BLaER1 (cell line): ENCODE data around the gene EXOSC9.

ENCODE experiments used
- H3K27ac ChIP-seq: shearing (Covaris generic); formaldehyde crosslinking; 2 replicates; pipeline ENCODE4 v1.8.1; 2022
- H3K27me3 ChIP-seq: shearing (Covaris generic); formaldehyde crosslinking; 2 replicates; pipeline ENCODE4 v1.8.1; 2022
- H3K36me3 ChIP-seq: shearing (Covaris generic); formaldehyde crosslinking; 2 replicates; pipeline ENCODE4 v1.8.1; 2022
- H3K4me1 ChIP-seq: shearing (Covaris generic); formaldehyde crosslinking; 2 replicates; pipeline ENCODE4 v1.8.1; 2022
- H3K4me2 ChIP-seq: shearing (Covaris generic); formaldehyde crosslinking; 2 replicates; pipeline ENCODE4 v1.8.1; 2022
- H3K4me3 ChIP-seq: shearing (Covaris generic); formaldehyde crosslinking; 2 replicates; pipeline ENCODE4 v1.8.1; 2022
- H3K9ac ChIP-seq: shearing (Covaris generic); formaldehyde crosslinking; 2 replicates; pipeline ENCODE4 v1.8.1; 2022
- H3K9me3 ChIP-seq: shearing (Covaris generic); formaldehyde crosslinking; 2 replicates; pipeline ENCODE4 v1.8.1; 2022
- H4K20me1 ChIP-seq: shearing (Covaris generic); formaldehyde crosslinking; 2 replicates; pipeline ENCODE4 v1.8.1; 2022
- Cebpa-rat ChIP-seq: shearing (Covaris generic); IDR thresholded peaks from 2 replicates; pipeline ENCODE4 v1.8.1; 2022

EXOSC9 gene

DNA sequence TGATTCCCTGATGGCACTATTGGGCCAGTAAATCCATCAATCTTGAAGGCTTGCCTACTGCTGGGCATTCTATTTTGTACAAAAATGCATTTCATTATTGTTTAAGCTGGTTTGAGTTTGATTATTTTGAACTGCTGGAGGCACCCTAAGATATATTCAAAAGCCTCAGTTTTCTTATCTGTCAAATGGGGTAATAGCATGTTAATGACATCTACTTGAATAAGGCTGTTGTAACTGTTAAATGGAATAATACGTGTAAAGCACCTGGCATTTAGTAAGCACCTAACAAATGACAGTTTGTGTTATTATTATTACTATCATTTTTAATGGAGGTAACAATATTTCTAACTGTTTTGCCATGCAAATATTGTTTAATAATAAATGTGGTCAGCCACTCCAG is 29.3 kb upstream of the EXOSC9 start:
- Histone ChIP-seq H3K9me3 (no peaks in the 10 kb centered on the region), H3K4me2 (no peak overlapping the region), H3K4me3 (no peak overlapping the region), H3K9ac (no peak overlapping the region), H3K36me3 (no peaks in the 10 kb centered on the region), H3K27me3 (no peaks in the 10 kb centered on the region), H4K20me1 (no peaks in the 10 kb centered on the region), H3K27ac (no peak overlapping the region), H3K4me1 (no peaks in the 10 kb centered on the region)
- TF ChIP-seq Cebpa-rat, result no peak

- no peaks in the 10 kb centered on the region for H4K20me1 ChIP-seq
- peaks cover 12% of the 10 kb centered on the region for H3K4me1 ChIP-seq
- no peaks in the 10 kb centered on the region for H3K27me3 ChIP-seq
- no peak for TF ChIP-seq Cebpa-rat
- H3K36me3 ChIP-seq, result no peaks in the 10 kb centered on the region
- no peak overlapping the region for H3K4me3 ChIP-seq
- H3K4me2 ChIP-seq, result no peak overlapping the region
- no peaks in the 10 kb centered on the region for H3K9me3 ChIP-seq
- no peak overlapping the region for H3K27ac ChIP-seq
- no peak overlapping the region for H3K9ac ChIP-seq
These were observed 27.2 kb upstream of the EXOSC9 start for GRCh38 chr4:121773883-121774282.

DNA sequence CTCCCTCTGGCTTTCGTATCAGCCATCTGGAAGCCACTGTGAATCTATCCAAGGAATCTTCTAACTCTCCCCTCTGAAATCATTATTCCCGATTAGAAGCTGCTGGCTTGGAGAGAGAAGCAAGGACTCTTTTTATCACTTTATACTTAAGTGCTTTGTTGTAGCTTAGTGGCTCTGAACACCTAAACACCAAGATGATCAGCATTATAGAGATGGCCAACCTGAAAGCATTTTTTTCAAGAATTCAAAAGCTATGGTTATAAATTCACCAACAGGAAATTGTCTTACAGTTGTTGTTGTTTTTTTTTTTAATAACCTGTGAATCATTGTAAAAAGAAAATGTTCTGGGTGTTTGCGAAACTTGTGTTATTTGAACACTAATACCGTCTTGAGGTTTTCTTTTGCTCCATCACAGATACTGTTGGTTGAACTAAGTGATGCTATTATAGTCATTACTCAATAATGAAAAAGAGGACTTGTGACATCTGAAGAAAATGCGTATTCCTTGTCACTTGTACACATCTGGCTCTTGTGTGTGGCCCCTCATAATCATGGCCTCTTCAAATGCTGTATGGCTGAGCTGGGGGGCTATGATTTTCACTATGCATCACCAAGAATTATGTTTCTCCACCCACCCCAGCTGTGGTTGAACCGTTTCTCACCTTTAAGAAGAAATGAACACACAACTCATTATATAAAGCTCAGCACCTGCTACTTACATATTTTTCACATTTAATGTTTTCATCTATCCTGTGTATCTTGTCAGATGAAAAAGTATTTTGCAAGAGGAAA is 24.3 kb upstream of the EXOSC9 start:
- TF ChIP-seq Cebpa-rat, result no peak
- Histone ChIP-seq H3K9ac (no peak overlapping the region), H3K4me1 (peaks cover 12% of the 10 kb centered on the region), H4K20me1 (no peaks in the 10 kb centered on the region), H3K4me2 (no peak overlapping the region), H3K36me3 (no peaks in the 10 kb centered on the region), H3K27me3 (no peaks in the 10 kb centered on the region), H3K27ac (no peak overlapping the region), H3K9me3 (no peaks in the 10 kb centered on the region), H3K4me3 (no peak overlapping the region)

DNA sequence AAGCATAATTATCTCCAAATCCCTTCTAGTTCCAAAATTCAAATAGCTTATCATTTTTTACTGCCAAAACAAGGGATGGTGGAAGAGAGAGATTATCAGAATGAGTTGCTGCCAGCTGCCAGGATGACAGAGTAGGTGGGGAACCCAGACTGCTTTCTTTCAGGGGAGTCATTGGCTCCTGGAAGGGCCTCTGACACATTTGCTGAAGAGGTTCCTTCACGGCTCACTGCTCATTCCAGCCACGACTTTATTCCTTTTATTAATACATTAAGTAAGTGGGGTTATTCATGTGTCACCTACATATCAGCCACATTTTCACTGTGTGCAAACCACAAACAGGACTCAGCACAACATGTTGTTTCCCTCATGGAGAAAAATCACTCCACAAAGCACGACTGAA is 23.5 kb upstream of the EXOSC9 start:
- Histone ChIP-seq H3K27me3 (no peaks in the 10 kb centered on the region), H3K27ac (no peak overlapping the region), H3K4me2 (peak overlapping the region; percentile 33), H3K4me3 (no peak overlapping the region), H3K36me3 (no peaks in the 10 kb centered on the region), H3K4me1 (peaks cover 12% of the 10 kb centered on the region), H3K9ac (no peak overlapping the region), H3K9me3 (no peaks in the 10 kb centered on the region), H4K20me1 (no peaks in the 10 kb centered on the region)
- no peak for TF ChIP-seq Cebpa-rat

GRCh38 chr4:121778991-121779628 is 22.0 kb upstream of the EXOSC9 start:
- no peak for TF ChIP-seq Cebpa-rat
- no peak overlapping the region for H3K9ac ChIP-seq
- H3K4me1 ChIP-seq, result peaks cover 12% of the 10 kb centered on the region
- H3K9me3 ChIP-seq, result no peaks in the 10 kb centered on the region
- H3K4me3 ChIP-seq, result no peak overlapping the region
- H3K4me2 ChIP-seq, result no peak overlapping the region
- no peak overlapping the region for H3K27ac ChIP-seq
- no peaks in the 10 kb centered on the region for H3K36me3 ChIP-seq
- H3K27me3 ChIP-seq, result no peaks in the 10 kb centered on the region
- no peaks in the 10 kb centered on the region for H4K20me1 ChIP-seq

GRCh38 chr4:121783210-121783609 is 17.9 kb upstream of the EXOSC9 start:
- Histone ChIP-seq H3K36me3 (no peaks in the 10 kb centered on the region), H3K4me1 (peaks cover 1% of the 10 kb centered on the region), H3K4me3 (no peak overlapping the region), H3K9ac (no peak overlapping the region), H3K27me3 (no peaks in the 10 kb centered on the region), H3K27ac (no peak overlapping the region), H3K4me2 (no peak overlapping the region), H4K20me1 (no peaks in the 10 kb centered on the region), H3K9me3 (no peaks in the 10 kb centered on the region)
- no peak for TF ChIP-seq Cebpa-rat

DNA sequence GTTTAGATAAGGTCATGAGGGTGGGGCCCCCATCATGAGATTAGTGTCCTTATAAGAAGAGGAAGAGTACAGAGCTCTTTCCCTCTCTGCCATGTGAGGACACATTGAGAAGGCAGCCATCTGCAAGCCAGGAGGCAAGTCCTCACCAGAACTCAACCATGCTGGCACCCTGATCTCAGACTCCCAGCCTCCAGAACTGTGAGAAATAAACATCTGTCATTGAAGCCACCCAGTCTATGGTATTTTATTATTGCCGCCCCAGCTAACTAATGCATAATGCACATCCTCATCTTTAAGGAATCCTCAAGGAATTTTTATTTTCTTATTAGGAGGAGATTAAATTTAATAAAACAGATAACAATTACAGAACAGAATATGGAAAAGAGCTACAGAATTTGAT is 16.7 kb upstream of the EXOSC9 start:
- H3K9ac ChIP-seq, result no peak overlapping the region
- H3K4me1 ChIP-seq, result no peaks in the 10 kb centered on the region
- H3K9me3 ChIP-seq, result no peaks in the 10 kb centered on the region
- H3K27me3 ChIP-seq, result no peaks in the 10 kb centered on the region
- no peak overlapping the region for H3K4me3 ChIP-seq
- H3K27ac ChIP-seq, result no peak overlapping the region
- no peaks in the 10 kb centered on the region for H4K20me1 ChIP-seq
- TF ChIP-seq Cebpa-rat, result no peak
- no peaks in the 10 kb centered on the region for H3K36me3 ChIP-seq
- H3K4me2 ChIP-seq, result no peak overlapping the region

DNA sequence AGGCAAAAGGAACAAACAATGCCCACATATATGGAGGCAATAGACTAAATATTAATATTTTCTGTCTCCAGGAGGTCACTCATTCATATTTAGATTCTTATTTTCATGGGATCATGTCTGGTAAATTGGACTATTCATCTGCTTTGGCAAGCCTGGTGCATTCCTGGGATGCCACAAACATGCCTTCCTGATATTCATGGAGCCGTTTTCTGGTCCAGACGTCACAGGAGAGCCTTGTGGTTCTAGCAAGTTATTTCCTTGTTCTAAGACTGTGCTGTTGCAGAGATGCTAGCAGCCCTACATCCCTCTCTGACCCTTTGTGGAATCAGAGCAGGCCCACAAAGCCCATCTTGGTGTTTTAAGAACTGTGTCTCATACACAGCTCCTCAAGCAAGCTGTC is 16.1 kb upstream of the EXOSC9 start:
- no peak for TF ChIP-seq Cebpa-rat
- no peaks in the 10 kb centered on the region for H3K36me3 ChIP-seq

DNA sequence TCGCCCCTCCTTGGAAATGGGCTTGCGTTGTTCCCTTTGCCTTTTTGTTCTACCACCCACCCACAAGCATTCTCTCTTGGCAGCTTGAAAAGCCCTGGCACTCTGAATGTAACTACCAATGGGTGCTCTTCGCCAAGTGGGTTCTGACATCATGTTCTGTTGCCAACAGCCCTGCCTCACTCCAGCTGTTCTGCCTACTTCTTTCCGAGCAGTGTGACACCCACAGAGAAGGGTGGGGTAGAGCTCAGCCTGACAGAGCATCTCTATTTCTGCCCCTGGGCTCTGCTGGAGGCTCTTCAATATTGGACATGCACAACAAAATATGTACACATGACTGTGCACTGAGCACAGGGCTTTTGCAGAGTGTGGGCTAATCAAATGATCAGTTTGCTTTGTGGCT is 15.6 kb upstream of the EXOSC9 start:
- Histone ChIP-seq H3K4me2 (no peak overlapping the region), H3K36me3 (no peaks in the 10 kb centered on the region), H4K20me1 (no peaks in the 10 kb centered on the region), H3K4me3 (no peak overlapping the region), H3K4me1 (no peaks in the 10 kb centered on the region), H3K27me3 (no peaks in the 10 kb centered on the region), H3K9ac (no peak overlapping the region), H3K9me3 (no peaks in the 10 kb centered on the region), H3K27ac (no peak overlapping the region)
- TF ChIP-seq Cebpa-rat, result no peak

More for the DNA sequence above, 16.1 kb upstream of the EXOSC9 start:
- Histone ChIP-seq H3K4me2 (no peak overlapping the region), H3K9ac (no peak overlapping the region), H3K4me1 (no peaks in the 10 kb centered on the region), H3K27ac (no peak overlapping the region), H3K27me3 (no peaks in the 10 kb centered on the region), H3K4me3 (no peak overlapping the region), H4K20me1 (no peaks in the 10 kb centered on the region), H3K9me3 (no peaks in the 10 kb centered on the region)

DNA sequence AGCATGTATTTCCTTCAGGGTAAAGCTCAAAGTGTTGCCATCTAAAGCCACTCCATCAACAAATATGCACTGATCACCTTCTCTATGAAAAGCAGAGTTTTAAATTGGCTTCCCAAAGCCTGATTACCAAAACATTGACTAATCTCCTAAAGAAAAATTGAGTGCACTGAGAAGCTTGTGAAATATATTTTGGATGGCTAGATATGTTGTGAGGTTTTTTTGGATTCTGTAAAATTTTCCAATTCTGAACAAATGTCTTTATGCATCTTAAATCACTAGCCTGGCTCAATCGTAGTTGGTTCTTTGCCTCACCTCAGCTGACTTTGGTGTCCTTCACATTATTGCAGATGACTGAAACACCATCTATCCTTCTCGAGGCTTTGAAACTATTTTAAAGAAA is 14.9 kb upstream of the EXOSC9 start:
- TF ChIP-seq Cebpa-rat, result no peak
- H3K4me1 ChIP-seq, result no peaks in the 10 kb centered on the region

More for the DNA sequence above, 14.9 kb upstream of the EXOSC9 start:
- Histone ChIP-seq H3K4me3 (no peak overlapping the region), H4K20me1 (no peaks in the 10 kb centered on the region), H3K9ac (no peak overlapping the region), H3K27me3 (no peaks in the 10 kb centered on the region), H3K36me3 (no peaks in the 10 kb centered on the region), H3K4me2 (no peak overlapping the region), H3K9me3 (no peaks in the 10 kb centered on the region), H3K27ac (no peak overlapping the region)
